Measurements from ENCODE around the gene ZNF469.

DNA sequence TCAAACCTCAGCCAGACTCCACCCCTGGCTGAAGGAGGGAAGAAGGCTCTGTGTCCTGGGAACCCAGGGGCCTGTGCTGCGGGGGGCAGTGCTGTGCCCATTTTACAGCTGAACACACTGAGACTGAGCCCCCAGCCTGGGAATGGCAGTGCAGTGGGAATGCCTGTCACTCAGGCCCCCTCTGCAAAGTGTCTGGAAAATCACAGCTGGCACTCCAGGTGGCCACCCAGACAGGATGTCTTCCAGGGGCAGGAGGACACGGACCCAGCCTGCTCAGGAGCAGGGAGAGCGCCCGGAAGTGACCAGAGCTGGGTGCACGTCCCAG, 32.6 kb downstream of the ZNF469 start:
- TF ChIP-seq, protein P1, sequence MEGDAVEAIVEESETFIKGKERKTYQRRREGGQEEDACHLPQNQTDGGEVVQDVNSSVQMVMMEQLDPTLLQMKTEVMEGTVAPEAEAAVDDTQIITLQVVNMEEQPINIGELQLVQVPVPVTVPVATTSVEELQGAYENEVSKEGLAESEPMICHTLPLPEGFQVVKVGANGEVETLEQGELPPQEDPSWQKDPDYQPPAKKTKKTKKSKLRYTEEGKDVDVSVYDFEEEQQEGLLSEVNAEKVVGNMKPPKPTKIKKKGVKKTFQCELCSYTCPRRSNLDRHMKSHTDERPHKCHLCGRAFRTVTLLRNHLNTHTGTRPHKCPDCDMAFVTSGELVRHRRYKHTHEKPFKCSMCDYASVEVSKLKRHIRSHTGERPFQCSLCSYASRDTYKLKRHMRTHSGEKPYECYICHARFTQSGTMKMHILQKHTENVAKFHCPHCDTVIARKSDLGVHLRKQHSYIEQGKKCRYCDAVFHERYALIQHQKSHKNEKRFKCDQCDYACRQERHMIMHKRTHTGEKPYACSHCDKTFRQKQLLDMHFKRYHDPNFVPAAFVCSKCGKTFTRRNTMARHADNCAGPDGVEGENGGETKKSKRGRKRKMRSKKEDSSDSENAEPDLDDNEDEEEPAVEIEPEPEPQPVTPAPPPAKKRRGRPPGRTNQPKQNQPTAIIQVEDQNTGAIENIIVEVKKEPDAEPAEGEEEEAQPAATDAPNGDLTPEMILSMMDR (IDR thresholded peaks at IDR 0.05; ENCODE audit: low read depth, low read length, missing input control), result no peak
- TF ChIP-seq, protein P2, sequence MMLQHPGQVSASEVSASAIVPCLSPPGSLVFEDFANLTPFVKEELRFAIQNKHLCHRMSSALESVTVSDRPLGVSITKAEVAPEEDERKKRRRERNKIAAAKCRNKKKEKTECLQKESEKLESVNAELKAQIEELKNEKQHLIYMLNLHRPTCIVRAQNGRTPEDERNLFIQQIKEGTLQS (IDR thresholded peaks at IDR 0.05), result no peak
- TF ChIP-seq FOXA1 (IDR thresholded peaks at IDR 0.05), result no peak
- TF ChIP-seq YY1 (IDR thresholded peaks at IDR 0.05), result no peak
- TF ChIP-seq RXRA (IDR thresholded peaks at IDR 0.05), result no peak
- TF ChIP-seq RAD21 (IDR thresholded peaks at IDR 0.05), result no peak
- no peak for TF ChIP-seq SP1 (IDR thresholded peaks at IDR 0.05)
- TF ChIP-seq EGR1 (IDR thresholded peaks at IDR 0.05; ENCODE audit: low read depth in 2 of 2), result no peak
- TF ChIP-seq TAF1 (conservative IDR thresholded peaks at IDR 0.05), result no peak
